ENCODE measurements around the gene RIMKLB. TPM values are rescaled to one million over a fixed set of nuclear protein-coding genes. Genes with fewer than 3 reads are reported as not detected.

The RIMKLB gene
- total RNA-seq: 5.1 and 5.7 TPM in 2 replicates

GRCh38 chr12:8697476-8698131 is at the start of gene RIMKLB:
TSS of gene RIMKLB (plus strand) at chr12:8697991. CDS start at chr12:8713867, 15,876 bp downstream.

GRCh38 chr12:8662593-8662992 is 35.2 kb upstream of the RIMKLB start, which contains the start of gene MFAP5:
TSS of gene MFAP5 (minus strand) at chr12:8662826. CDS start at chr12:8662104, 722 bp downstream.

GRCh38 chr12:8822298-8822697 is 124.5 kb downstream of the RIMKLB start, which contains the start of gene A2ML1:
TSS of gene A2ML1 (plus strand) at chr12:8822621. CDS start at chr12:8822652, 31 bp downstream.

Other genes starting within 250 kb of the RIMKLB start
- gene CLEC6A, start 242.0 kb upstream of the RIMKLB start, total RNA-seq: not detected in 2 replicates
- gene CLEC4D, start 184.5 kb upstream of the RIMKLB start, total RNA-seq: not detected in 2 replicates
- gene CLEC4E, start 157.1 kb upstream of the RIMKLB start, total RNA-seq: not detected in 2 replicates
- gene AICDA, start 85.1 kb upstream of the RIMKLB start, total RNA-seq: not detected in 2 replicates
- 28.6 and 31.1 TPM in 2 replicates for gene MFAP5, start 35.2 kb upstream of the RIMKLB start, total RNA-seq
- not detected in 2 replicates for gene A2ML1, start 124.6 kb downstream of the RIMKLB start, total RNA-seq
- 12.2 and 15.4 TPM in 2 replicates for gene PHC1, start 216.5 kb downstream of the RIMKLB start, total RNA-seq